Transverse colon (tissue), 4 donors: Measurements from ENCODE around the gene TMEM9.

Source experiments
- CTCF ChIP-seq, 5 experiments: fragments of 200-600 bp in 3 of 5; fragments of 450-650 bp in 2 of 5; sonication (generic) in 3 of 5; IDR thresholded peaks; 1 replicate in 2 of 5; 2 replicates in 3 of 5; pipeline ENCODE4 v1.5.1; 2016 to 2017; ENCODE audit warnings: antibody characterized with exemption in 5 of 5, inconsistent platforms in 3 of 5, mild to moderate bottlenecking in 2 of 5, moderate library complexity in 1 of 5
- EP300 ChIP-seq: sonication (generic); formaldehyde crosslinking; IDR thresholded peaks from one replicate; pipeline ENCODE4 v1.6.1; 2017; ENCODE audit warnings: antibody characterized with exemption, low read depth
- POLR2A ChIP-seq: fragments of 450-650 bp; IDR thresholded peaks from one replicate; pipeline ENCODE4 v1.6.1; 2016; ENCODE audit warnings: antibody characterized with exemption, mild to moderate bottlenecking, moderate library complexity
- POLR2AphosphoS5 ChIP-seq, 3 donors: sonication (generic); formaldehyde crosslinking; IDR thresholded peaks; one replicate each; pipeline ENCODE4 v1.6.1; 2016; ENCODE audit warnings: antibody characterized with exemption in 3 of 3

- TF ChIP-seq POLR2A (no peak), CTCF (IDR thresholded peaks at IDR 0.05) (no peak), POLR2AphosphoS5 (IDR thresholded peaks at IDR 0.05) (no peak), EP300 (no peak)
Observed at GRCh38 chr1:201131398-201131797, 22.9 kb downstream of the TMEM9 start.
